ENCODE results near the gene CDH9. TPM values are rescaled to one million over a fixed set of nuclear protein-coding genes. Genes with fewer than 3 reads are reported as not detected.

CDH9 gene
- total RNA-seq, 1 experiment from 2014 or later: not detected

- no peak overlapping the region for H3K4me3 ChIP-seq
- H3K36me3 ChIP-seq: no peaks in the 10 kb centered on the region
- H3K27ac ChIP-seq: no peak overlapping the region
- no peaks in the 10 kb centered on the region for H3K4me1 ChIP-seq
- DNase-seq: no peak
- no peaks in the 10 kb centered on the region for H3K9me3 ChIP-seq (replicated peaks)
- no peaks in the 10 kb centered on the region for H3K27me3 ChIP-seq
Measured at GRCh38 chr5:27008604-27009539, 29.5 kb downstream of the CDH9 start.

- DNase-seq: no peak
- no peak overlapping the region for H3K27ac ChIP-seq
- H3K4me3 ChIP-seq: no peak overlapping the region
- no peaks in the 10 kb centered on the region for H3K4me1 ChIP-seq
- no peaks in the 10 kb centered on the region for H3K36me3 ChIP-seq
- no peaks in the 10 kb centered on the region for H3K27me3 ChIP-seq
- H3K9me3 ChIP-seq (replicated peaks): no peaks in the 10 kb centered on the region
Measured at GRCh38 chr5:27007121-27007520, 31.3 kb downstream of the CDH9 start.

- no peaks in the 10 kb centered on the region for H3K36me3 ChIP-seq
- no peaks in the 10 kb centered on the region for H3K9me3 ChIP-seq (replicated peaks)
- no peak overlapping the region for H3K27ac ChIP-seq
- H3K4me1 ChIP-seq: no peaks in the 10 kb centered on the region
- H3K4me3 ChIP-seq: no peak overlapping the region
- no peak for DNase-seq
- H3K27me3 ChIP-seq: no peaks in the 10 kb centered on the region
Measured at GRCh38 chr5:26986985-26987384, 51.4 kb downstream of the CDH9 start.

- H3K9me3 ChIP-seq (replicated peaks): no peaks in the 10 kb centered on the region
- no peaks in the 10 kb centered on the region for H3K36me3 ChIP-seq
- no peak overlapping the region for H3K27ac ChIP-seq
- H3K4me1 ChIP-seq: no peaks in the 10 kb centered on the region
- no peak for DNase-seq
- H3K27me3 ChIP-seq: no peaks in the 10 kb centered on the region
- no peak overlapping the region for H3K4me3 ChIP-seq
Measured at GRCh38 chr5:26981750-26982149, 56.6 kb downstream of the CDH9 start.

GRCh38 chr5:26959290-26959689 is 79.1 kb downstream of the CDH9 start:
- Histone ChIP-seq H3K36me3 (no peaks in the 10 kb centered on the region), H3K9me3 (replicated peaks) (no peaks in the 10 kb centered on the region), H3K27ac (no peak overlapping the region), H3K4me3 (no peak overlapping the region), H3K4me1 (no peaks in the 10 kb centered on the region), H3K27me3 (no peaks in the 10 kb centered on the region)
- no peak for DNase-seq

GRCh38 chr5:26955161-26955560 is 83.2 kb downstream of the CDH9 start:
- H3K4me3 ChIP-seq: no peak overlapping the region
- H3K27me3 ChIP-seq: no peaks in the 10 kb centered on the region
- no peaks in the 10 kb centered on the region for H3K4me1 ChIP-seq
- no peaks in the 10 kb centered on the region for H3K9me3 ChIP-seq (replicated peaks)
- no peaks in the 10 kb centered on the region for H3K36me3 ChIP-seq
- DNase-seq: no peak
- H3K27ac ChIP-seq: no peak overlapping the region

GRCh38 chr5:26948921-26949320 is 89.5 kb downstream of the CDH9 start:
- Histone ChIP-seq H3K36me3 (no peaks in the 10 kb centered on the region), H3K27me3 (no peaks in the 10 kb centered on the region), H3K9me3 (replicated peaks) (no peaks in the 10 kb centered on the region), H3K4me1 (no peaks in the 10 kb centered on the region), H3K4me3 (no peak overlapping the region), H3K27ac (no peak overlapping the region)
- DNase-seq: no peak

GRCh38 chr5:26945901-26946300 is 92.5 kb downstream of the CDH9 start:
- H3K27me3 ChIP-seq: no peaks in the 10 kb centered on the region
- no peaks in the 10 kb centered on the region for H3K9me3 ChIP-seq (replicated peaks)
- no peak overlapping the region for H3K4me3 ChIP-seq
- no peaks in the 10 kb centered on the region for H3K4me1 ChIP-seq
- DNase-seq: no peak
- no peak overlapping the region for H3K27ac ChIP-seq
- H3K36me3 ChIP-seq: no peaks in the 10 kb centered on the region

- Histone ChIP-seq H3K27me3 (no peaks in the 10 kb centered on the region), H3K4me1 (no peaks in the 10 kb centered on the region), H3K4me3 (no peak overlapping the region), H3K36me3 (no peaks in the 10 kb centered on the region), H3K9me3 (replicated peaks) (no peaks in the 10 kb centered on the region), H3K27ac (no peak overlapping the region)
- no peak for DNase-seq
Measured at GRCh38 chr5:26942481-26942880, 95.9 kb downstream of the CDH9 start.

- no peaks in the 10 kb centered on the region for H3K27me3 ChIP-seq
- DNase-seq: no peak
- H3K4me1 ChIP-seq: no peaks in the 10 kb centered on the region
- H3K4me3 ChIP-seq: no peak overlapping the region
- H3K9me3 ChIP-seq (replicated peaks): no peaks in the 10 kb centered on the region
- H3K27ac ChIP-seq: no peak overlapping the region
- H3K36me3 ChIP-seq: no peaks in the 10 kb centered on the region
Measured at GRCh38 chr5:26940994-26941393, 97.4 kb downstream of the CDH9 start.

GRCh38 chr5:26932238-26932637 is 106.1 kb downstream of the CDH9 start:
- DNase-seq: no peak
- Histone ChIP-seq H3K36me3 (no peaks in the 10 kb centered on the region), H3K9me3 (replicated peaks) (no peaks in the 10 kb centered on the region), H3K4me3 (no peak overlapping the region), H3K4me1 (no peaks in the 10 kb centered on the region), H3K27ac (no peak overlapping the region), H3K27me3 (no peaks in the 10 kb centered on the region)

GRCh38 chr5:26921439-26921838 is 116.9 kb downstream of the CDH9 start:
- no peak for DNase-seq
- no peak overlapping the region for H3K27ac ChIP-seq
- no peaks in the 10 kb centered on the region for H3K9me3 ChIP-seq (replicated peaks)
- no peaks in the 10 kb centered on the region for H3K36me3 ChIP-seq
- H3K4me1 ChIP-seq: no peaks in the 10 kb centered on the region
- H3K27me3 ChIP-seq: no peaks in the 10 kb centered on the region
- no peak overlapping the region for H3K4me3 ChIP-seq

GRCh38 chr5:26903469-26903868 is 134.9 kb downstream of the CDH9 start:
- DNase-seq: no peak
- no peaks in the 10 kb centered on the region for H3K27me3 ChIP-seq
- no peak overlapping the region for H3K4me3 ChIP-seq
- no peaks in the 10 kb centered on the region for H3K9me3 ChIP-seq (replicated peaks)
- H3K27ac ChIP-seq: no peak overlapping the region
- no peaks in the 10 kb centered on the region for H3K36me3 ChIP-seq
- no peaks in the 10 kb centered on the region for H3K4me1 ChIP-seq

GRCh38 chr5:26894719-26895263 is 143.6 kb downstream of the CDH9 start:
- no peak for DNase-seq
- no peak overlapping the region for H3K4me3 ChIP-seq
- peaks cover 21% of the 10 kb centered on the region for H3K4me1 ChIP-seq
- H3K36me3 ChIP-seq: no peaks in the 10 kb centered on the region
- H3K27me3 ChIP-seq: no peaks in the 10 kb centered on the region
- no peaks in the 10 kb centered on the region for H3K9me3 ChIP-seq (replicated peaks)
- peak overlapping the region; percentile 48 for H3K27ac ChIP-seq

GRCh38 chr5:26893078-26893477 is 145.3 kb downstream of the CDH9 start:
- Histone ChIP-seq H3K9me3 (replicated peaks) (no peaks in the 10 kb centered on the region), H3K36me3 (no peaks in the 10 kb centered on the region), H3K27ac (no peak overlapping the region), H3K4me3 (no peak overlapping the region), H3K4me1 (peaks cover 24% of the 10 kb centered on the region), H3K27me3 (no peaks in the 10 kb centered on the region)
- DNase-seq: no peak

GRCh38 chr5:26889815-26890214 is 148.6 kb downstream of the CDH9 start:
- H3K27ac ChIP-seq: no peak overlapping the region
- H3K4me3 ChIP-seq: no peak overlapping the region
- H3K4me1 ChIP-seq: peaks cover 12% of the 10 kb centered on the region
- H3K36me3 ChIP-seq: no peaks in the 10 kb centered on the region
- DNase-seq: peak in 1 of 2 experiments; percentile 39
- no peaks in the 10 kb centered on the region for H3K9me3 ChIP-seq (replicated peaks)
- no peaks in the 10 kb centered on the region for H3K27me3 ChIP-seq
